Common myeloid progenitor, CD34-positive (primary cell): ENCODE data around the gene SLC44A3.

Source experiments
- CTCF ChIA-PET: fragments of 350-600 bp; sonication (Branson Sonifier 250); formaldehyde crosslinking; loops from one replicate; lab custom pipeline; 2021; ENCODE audit warnings: antibody characterized with exemption; lab: Charles Lee
- POLR2A ChIA-PET: fragments of 350-600 bp; sonication (Branson Sonifier 250); formaldehyde crosslinking; loops from one replicate; lab custom pipeline; 2021; ENCODE audit warnings: antibody characterized with exemption; lab: Charles Lee
- DNase-seq, 3 donors: peaks; one replicate each; pipeline versions ENCODE4 v3.0.0 to v3.0.0-alpha.2; 2013
- H3K27ac ChIP-seq, 2 experiments: 1 replicate in 1 of 2; 2 replicates in 1 of 2; pipeline ENCODE4 v1.7.0; 2013; ENCODE audit warnings: inconsistent platforms in 2 of 2, low read length in 2 of 2, mild to moderate bottlenecking in 2 of 2, low read depth in 1 of 2, moderate library complexity in 1 of 2; ENCODE audit not compliant: severe bottlenecking in 2 of 2, insufficient read depth in 1 of 2, poor library complexity in 1 of 2
- H3K27me3 ChIP-seq, 5 experiments: replicated peaks in 2 of 5; 1 replicate in 3 of 5; 2 replicates in 2 of 5; pipeline versions ENCODE4 v1.6.1 to v1.7.0; 2013; ENCODE audit warnings: low read length in 4 of 5, mild to moderate bottlenecking in 2 of 5, moderate library complexity in 2 of 5, inconsistent platforms in 1 of 5; ENCODE audit not compliant: insufficient read depth in 5 of 5, control insufficient read depth in 4 of 5
- H3K36me3 ChIP-seq, 4 experiments: 1 replicate in 2 of 4; 2 replicates in 2 of 4; pipeline versions ENCODE4 v1.6.1 to v1.7.0; 2013; ENCODE audit warnings: low read length in 3 of 4, control low read depth in 1 of 4, mild to moderate bottlenecking in 1 of 4; ENCODE audit not compliant: control insufficient read depth in 4 of 4, insufficient read depth in 4 of 4
- H3K4me1 ChIP-seq, 4 experiments: 1 replicate in 3 of 4; 2 replicates in 1 of 4; pipeline versions ENCODE4 v1.6.1 to v1.7.1; 2013; ENCODE audit warnings: low read length in 3 of 4, mild to moderate bottlenecking in 3 of 4, control low read depth in 1 of 4, inconsistent platforms in 1 of 4, moderate library complexity in 1 of 4; ENCODE audit not compliant: control insufficient read depth in 4 of 4, insufficient read depth in 4 of 4; ENCODE audit errors: control extremely low read depth in 1 of 4
- H3K4me3 ChIP-seq, 7 experiments: 1 replicate in 4 of 7; 2 replicates in 3 of 7; pipeline versions ENCODE4 v1.5.1 to v1.7.0; 2013; ENCODE audit warnings: mild to moderate bottlenecking in 7 of 7, low read length in 6 of 7, moderate library complexity in 6 of 7, inconsistent platforms in 2 of 7, low read depth in 2 of 7, control low read depth in 1 of 7; ENCODE audit not compliant: insufficient read depth in 4 of 7, control insufficient read depth in 1 of 7; ENCODE audit errors: extremely low read depth in 1 of 7
- H3K9me3 ChIP-seq, 5 experiments: 1 replicate in 4 of 5; 2 replicates in 1 of 5; pipeline versions ENCODE4 v1.6.1 to v1.7.1; 2013; ENCODE audit warnings: low read length in 4 of 5, mild to moderate bottlenecking in 2 of 5, inconsistent platforms in 1 of 5, low read depth in 1 of 5, moderate library complexity in 1 of 5; ENCODE audit not compliant: control insufficient read depth in 4 of 5, insufficient read depth in 2 of 5; ENCODE audit errors: control extremely low read depth in 1 of 5
- WGBS: methylation state at CpG from one replicate; pipeline ENCODE4 v1.1.5; 2013; ENCODE audit not compliant: insufficient coverage; 5-methylcytosine and 5-hydroxymethylcytosine counted together

The SLC44A3 gene

DNA sequence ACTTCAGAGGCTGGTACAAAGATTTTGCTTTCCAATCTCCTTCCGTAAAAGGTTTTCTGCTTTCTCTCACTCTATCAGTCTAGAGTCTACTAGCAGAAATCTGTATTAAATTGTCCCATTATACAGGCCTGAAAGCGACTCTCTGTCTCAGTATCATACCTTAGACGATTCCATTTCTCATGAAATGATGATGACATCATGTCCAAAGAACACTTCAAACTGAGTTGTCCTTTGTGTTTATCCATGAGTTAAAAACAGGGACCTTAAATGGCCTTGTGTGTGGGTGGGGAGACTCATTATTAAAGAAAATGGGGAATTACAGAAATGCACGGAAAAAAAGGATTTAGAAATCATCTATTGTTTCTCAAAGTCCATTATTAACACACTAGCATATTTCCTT, 21.0 kb upstream of the SLC44A3 start:
- Histone ChIP-seq H3K36me3 (no peaks in the 10 kb centered on the region), H3K4me1 (peaks cover 0 to 25% (median 8%) of the 10 kb centered on the region in 4 experiments), H3K27me3 (no peaks in the 10 kb centered on the region), H3K9me3 (no peaks in the 10 kb centered on the region), H3K4me3 (no peak overlapping the region), H3K27ac (no peak overlapping the region)
- DNase-seq, result no peak
- WGBS, result 95% methylated on average over 2 of the region's 4 CpGs
- POLR2A ChIA-PET, result interaction anchor here (0.6 kb wide), 1 partner anchor 89 kb away, joined by 3 read pairs; no protein-coding TSS in a partner anchor
- CTCF ChIA-PET, result interaction anchor here (1.4 to 9.5 kb wide), 2 partner anchors 277 kb away, joined by 3 to 321 read pairs; no protein-coding TSS in a partner anchor

DNA sequence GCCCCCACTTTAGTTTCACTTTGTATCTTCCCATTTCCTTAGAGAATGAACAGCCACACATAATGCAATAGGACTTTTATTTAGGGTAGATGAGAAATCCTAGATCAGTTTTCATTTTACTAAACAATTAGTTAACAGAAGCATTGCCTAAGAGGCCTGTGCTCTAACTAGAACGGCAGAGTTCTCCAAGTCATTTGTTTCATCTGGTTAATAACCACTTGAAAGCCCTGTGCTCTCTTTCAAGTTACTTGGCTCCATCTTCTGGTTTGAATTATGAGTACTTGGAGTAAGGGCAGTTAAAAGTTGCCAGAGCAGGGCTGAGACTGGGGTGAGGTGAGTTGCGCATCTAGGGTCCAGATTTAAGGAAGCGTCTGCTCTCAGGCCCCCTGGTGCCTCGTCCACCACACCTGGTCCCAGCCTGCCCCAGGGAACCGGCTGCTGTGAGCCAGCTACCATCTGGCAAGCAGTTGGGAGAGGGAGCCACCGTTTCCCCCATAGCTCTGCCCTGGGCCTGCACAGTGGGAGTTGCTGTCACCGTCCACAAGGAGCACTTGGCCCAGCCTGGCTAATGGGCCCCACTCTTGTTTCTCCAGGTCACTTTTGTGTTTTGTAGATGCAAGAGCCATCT, 18.1 kb upstream of the SLC44A3 start:
- Histone ChIP-seq H3K4me3 (peak overlapping the region in 3 of 7 experiments; percentile 13 to 63 (median 42)), H3K27ac (no peak overlapping the region), H3K27me3 (no peaks in the 10 kb centered on the region), H3K36me3 (no peaks in the 10 kb centered on the region), H3K9me3 (no peaks in the 10 kb centered on the region), H3K4me1 (peaks cover 12 to 36% (median 17%) of the 10 kb centered on the region in 4 experiments)
- peak; percentile 70 to 81 (median 80) for DNase-seq
- ChIA-PET CTCF (interaction anchor here (0.8 to 9.5 kb wide), 18 partner anchors 11 to 762 kb away, joined by 3 to 321 read pairs (median 4); no protein-coding TSS in a partner anchor), POLR2A (interaction anchor here (1.0 kb wide), 1 partner anchor 320 kb away, joined by 3 read pairs; no protein-coding TSS in a partner anchor)
- 35% methylated on average over 7 of the region's 7 CpGs for WGBS

DNA sequence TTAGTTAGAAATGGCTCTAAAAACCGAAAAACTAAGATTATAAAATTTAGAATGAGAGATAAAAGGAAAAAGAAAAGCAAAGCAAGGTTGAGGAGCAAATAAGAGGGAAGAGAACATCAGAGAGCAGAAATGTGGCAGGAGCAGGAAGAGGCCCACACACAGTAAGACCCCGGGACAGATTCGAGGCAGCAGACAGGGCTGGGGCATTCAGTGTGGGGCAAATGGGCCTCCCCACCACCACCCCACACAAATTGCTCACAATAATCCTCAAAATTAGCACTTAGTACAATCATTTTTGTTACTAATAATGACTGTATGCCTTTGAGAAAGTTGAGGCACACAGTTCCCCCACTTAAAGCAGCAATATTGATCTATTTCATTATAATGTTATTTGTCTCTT, 17.1 kb upstream of the SLC44A3 start:
- Histone ChIP-seq H3K27me3 (no peaks in the 10 kb centered on the region), H3K27ac (no peak overlapping the region), H3K4me3 (no peak overlapping the region), H3K4me1 (peaks cover 23 to 46% (median 26%) of the 10 kb centered on the region in 4 experiments), H3K9me3 (no peaks in the 10 kb centered on the region), H3K36me3 (no peaks in the 10 kb centered on the region)
- no peak for DNase-seq
- CTCF ChIA-PET, result interaction anchor here (0.9 to 9.5 kb wide), 12 partner anchors 18 to 763 kb away, joined by 3 to 321 read pairs (median 4); no protein-coding TSS in a partner anchor
- POLR2A ChIA-PET, result no interaction called here
- 100% methylated on average over 1 of the region's 3 CpGs for WGBS

DNA sequence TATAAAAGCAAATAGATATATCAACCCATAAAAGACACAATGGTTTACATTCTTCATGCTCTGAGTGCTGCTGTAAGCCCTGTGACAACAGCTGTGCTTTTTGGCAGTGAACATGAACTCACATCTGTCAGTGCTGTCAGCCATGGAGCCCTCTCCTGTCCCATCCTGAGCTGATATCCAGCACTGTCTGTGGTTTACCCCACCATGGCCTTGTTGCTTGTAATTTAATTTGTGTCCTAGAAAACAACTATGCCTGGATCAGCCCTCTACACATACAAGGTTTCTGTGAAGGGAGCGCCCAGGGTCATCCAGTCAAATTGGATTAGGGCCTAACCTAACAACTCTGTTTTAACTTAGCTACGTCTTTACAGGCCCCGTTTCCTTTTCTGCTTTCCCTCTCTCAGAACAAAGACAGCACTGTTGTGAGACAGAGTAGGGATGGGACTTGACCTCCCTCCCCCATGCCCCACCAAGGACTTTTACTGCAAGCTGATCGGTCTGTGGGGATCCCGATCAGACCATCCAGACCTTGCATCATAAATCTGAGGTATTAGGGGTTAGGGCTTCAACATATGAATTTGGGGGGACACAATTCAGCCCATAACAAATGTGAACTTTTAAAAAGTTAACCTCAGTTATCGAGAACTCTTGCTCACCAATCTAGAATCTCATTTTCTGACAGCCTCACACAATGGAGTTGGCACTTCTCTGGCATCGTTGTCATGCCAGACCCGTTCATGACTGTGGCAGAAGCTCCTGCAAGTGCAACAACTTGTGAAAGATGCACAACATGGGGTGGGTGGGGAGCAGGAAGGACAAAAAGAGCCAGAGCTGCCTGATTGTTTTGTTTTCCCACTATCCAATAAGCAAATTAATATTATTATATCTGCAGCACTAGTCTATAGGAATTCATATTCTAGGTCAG, 16.4 kb upstream of the SLC44A3 start:
- Histone ChIP-seq H3K9me3 (no peaks in the 10 kb centered on the region), H3K27ac (no peak overlapping the region), H3K27me3 (no peaks in the 10 kb centered on the region), H3K4me1 (peaks cover 27 to 48% (median 31%) of the 10 kb centered on the region in 4 experiments), H3K4me3 (no peak overlapping the region), H3K36me3 (no peaks in the 10 kb centered on the region)
- DNase-seq, result no peak
- ChIA-PET CTCF (interaction anchor here (0.8 to 9.5 kb wide), 15 partner anchors 19 to 340 kb away, joined by 3 to 321 read pairs (median 7); no protein-coding TSS in a partner anchor), POLR2A (no interaction called here)
- WGBS, result 97% methylated on average over 6 of the region's 8 CpGs

DNA sequence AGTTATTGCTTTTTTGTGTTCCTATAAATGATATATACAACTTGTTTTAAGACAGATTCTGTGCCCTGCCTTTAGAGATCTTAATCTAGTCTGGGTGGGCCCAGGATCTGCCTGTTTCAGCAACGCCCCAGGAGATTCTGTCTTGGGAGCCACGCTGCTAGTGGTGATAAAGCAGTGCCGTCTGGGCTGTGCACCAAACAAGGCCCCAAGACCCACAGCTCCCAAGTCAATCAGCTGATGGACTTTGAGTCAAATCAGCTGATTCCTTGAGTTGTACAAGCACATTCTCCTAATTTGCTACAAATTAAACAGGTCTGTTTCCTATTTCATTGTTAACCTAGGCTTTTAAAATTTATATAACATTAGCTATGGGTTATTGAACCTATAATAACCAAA, 15.7 kb upstream of the SLC44A3 start:
- H3K4me3 ChIP-seq, result no peak overlapping the region
- no peak for DNase-seq
- H3K36me3 ChIP-seq, result no peaks in the 10 kb centered on the region
- H3K4me1 ChIP-seq, result peaks cover 28 to 50% (median 34%) of the 10 kb centered on the region in 4 experiments
- no peaks in the 10 kb centered on the region for H3K9me3 ChIP-seq
- CTCF ChIA-PET, result interaction anchor here (0.6 to 9.5 kb wide), 22 partner anchors 14 to 779 kb away, joined by 3 to 321 read pairs (median 6); no protein-coding TSS in a partner anchor
- H3K27ac ChIP-seq, result no peak overlapping the region
- 100% methylated on average over 1 of the region's 3 CpGs for WGBS
- POLR2A ChIA-PET, result no interaction called here
- no peaks in the 10 kb centered on the region for H3K27me3 ChIP-seq

DNA sequence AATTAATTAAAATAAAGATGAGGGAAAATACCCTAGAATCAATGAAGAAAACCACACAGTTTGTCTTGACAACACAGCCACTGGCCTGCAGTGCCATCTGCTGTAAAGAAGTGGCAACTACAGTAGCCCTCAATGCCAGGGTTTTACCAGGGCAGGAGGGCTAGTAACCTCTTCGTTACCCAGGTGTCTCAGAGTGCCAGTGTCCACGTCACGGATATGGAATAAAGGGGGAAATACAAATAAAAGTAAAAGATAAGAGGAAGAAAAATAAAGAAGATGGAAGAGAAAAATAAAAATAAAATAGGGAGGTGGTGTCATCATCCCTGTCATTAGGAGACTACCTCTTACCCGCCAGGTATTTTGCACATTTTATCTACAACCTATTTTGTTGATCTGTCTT, 14.2 kb upstream of the SLC44A3 start:
- POLR2A ChIA-PET, result no interaction called here
- DNase-seq, result peak; percentile 58 to 78 (median 73)
- no peaks in the 10 kb centered on the region for H3K27me3 ChIP-seq
- no peaks in the 10 kb centered on the region for H3K9me3 ChIP-seq
- H3K4me3 ChIP-seq, result peak overlapping the region in 1 of 7 experiments; percentile 18
- 17% methylated on average over 4 of the region's 4 CpGs for WGBS
- H3K4me1 ChIP-seq, result peaks cover 28 to 50% (median 34%) of the 10 kb centered on the region in 4 experiments
- CTCF ChIA-PET, result interaction anchor here (0.7 to 9.5 kb wide), 33 partner anchors 9 to 781 kb away, joined by 3 to 321 read pairs (median 5); partner anchors contain the start of gene SLC44A3
- H3K36me3 ChIP-seq, result no peaks in the 10 kb centered on the region
- H3K27ac ChIP-seq, result no peak overlapping the region
